ENCODE measurements around the gene NTN1.
A peak's percentile ranks its signal among the peaks of the same experiment; 100 is the strongest.

Gene NTN1

DNA sequence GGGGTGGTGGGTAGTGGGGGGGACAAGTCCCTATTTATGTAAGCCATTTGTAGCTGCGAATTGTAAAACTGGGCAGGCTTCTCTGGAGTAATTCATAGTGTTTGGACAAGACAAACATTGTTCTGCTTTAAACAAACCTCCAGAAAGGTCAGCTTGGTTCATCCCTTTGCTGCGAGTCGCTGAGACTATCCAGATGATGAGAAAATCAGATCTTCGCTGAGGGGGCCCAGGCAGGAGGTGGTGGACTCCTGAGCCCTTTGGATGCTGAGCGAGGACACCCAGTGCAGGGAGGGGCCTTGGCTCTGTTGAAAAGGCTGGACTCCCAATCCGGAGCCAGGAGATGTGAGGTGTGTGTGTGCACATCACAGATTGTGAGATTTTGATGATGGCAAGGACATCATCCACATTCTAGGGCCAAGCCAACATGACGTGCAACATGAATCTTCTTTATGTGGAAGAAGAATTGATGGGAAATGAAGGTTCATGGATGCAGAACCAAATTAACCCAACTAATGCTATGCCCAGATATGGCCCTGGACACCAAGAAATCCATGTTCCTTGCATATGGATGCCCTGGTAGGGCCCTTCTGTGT lies 15.0 kb upstream of the NTN1 start:
- DNase-seq: no peak

GRCh38 chr17:9007052-9007714 lies 14.1 kb upstream of the NTN1 start:
- no peak for DNase-seq

DNA sequence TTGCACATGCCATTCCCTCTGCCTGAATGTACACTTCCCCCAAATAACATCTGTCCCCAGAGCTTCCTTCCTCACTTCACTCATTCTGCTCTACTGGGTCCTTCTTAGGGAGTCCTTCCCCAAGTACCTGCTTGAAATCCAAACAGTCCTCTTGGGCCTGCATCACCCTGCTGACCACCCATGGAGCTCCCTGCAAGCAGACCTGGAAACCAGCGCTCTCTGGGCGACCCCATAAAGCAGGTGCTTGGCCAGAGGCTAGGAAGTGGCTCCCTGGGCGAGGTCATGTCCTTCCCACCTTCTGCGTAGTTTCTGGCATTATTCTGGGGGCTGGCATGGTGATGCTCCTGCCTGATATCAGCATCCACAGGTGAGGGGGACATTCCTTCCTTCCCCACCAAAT lies 12.2 kb upstream of the NTN1 start:
- no peak for DNase-seq

GRCh38 chr17:9009737-9010136 lies 11.6 kb upstream of the NTN1 start:
- DNase-seq: no peak

GRCh38 chr17:9011001-9011400 lies 10.3 kb upstream of the NTN1 start:
- DNase-seq: no peak

GRCh38 chr17:9016941-9017552 lies 4.3 kb upstream of the NTN1 start:
- DNase-seq: peak; percentile 32

DNA sequence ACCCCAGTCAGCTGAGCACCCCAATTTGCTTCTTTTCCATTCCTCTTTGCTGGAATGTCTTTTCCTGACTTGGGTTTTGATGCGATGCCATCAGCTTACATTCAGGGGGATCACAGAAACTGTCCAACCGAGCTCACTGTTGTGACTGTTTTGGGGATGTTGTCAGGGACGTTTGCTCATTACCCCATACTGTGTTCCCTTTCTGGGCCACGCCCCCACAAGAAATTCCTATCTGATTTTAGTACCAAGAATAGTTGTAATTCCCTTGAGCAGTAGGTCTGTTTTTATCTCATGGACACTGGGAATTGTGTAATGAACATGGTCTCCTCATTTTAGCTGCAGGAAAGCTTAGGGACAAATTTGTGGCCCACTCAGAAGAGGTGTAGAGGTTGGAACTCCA lies 2.6 kb upstream of the NTN1 start:
- DNase-seq: no peak

DNA sequence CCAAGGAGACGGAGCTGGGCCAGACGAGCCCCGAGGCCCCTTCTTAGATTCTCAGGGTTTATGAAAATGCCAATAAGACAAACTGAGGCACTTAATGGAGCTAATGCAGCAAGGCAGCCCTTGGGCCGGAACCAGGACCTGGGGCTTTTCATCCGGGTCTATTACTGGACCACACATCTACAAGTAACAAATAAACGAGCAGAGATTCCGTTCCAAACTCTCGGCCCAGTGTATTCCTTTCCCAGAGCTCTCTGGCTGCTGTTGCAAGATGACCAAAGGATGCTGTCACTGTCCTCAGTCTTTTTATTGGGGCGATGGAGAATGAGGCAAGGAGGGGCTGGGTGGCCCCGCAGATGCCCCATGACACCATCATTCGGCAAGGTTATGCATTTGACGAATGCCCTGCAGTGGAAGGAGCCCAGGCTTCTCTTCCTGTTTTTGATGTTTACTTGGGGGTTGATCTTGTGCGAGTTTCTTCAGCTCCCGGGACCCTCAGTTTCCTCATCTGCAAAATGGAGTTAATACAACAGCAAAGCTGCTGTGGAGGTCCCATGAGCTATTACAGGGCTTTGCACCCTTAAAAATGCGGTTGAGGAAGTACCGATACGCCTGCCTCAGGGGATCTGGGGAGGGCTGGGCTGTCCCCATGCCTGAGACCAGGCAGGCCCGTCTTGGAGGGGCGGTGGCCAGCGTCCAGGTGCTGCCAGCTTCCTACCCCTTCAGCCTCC lies 1.1 kb upstream of the NTN1 start:
- no peak for DNase-seq

- DNase-seq: no peak
Observed at GRCh38 chr17:9020824-9021157, 519 bp upstream of the NTN1 start.

GRCh38 chr17:9021992-9022572 lies 772 bp downstream of the NTN1 start:
- DNase-seq: no peak

GRCh38 chr17:9022573-9023391 lies 1.5 kb downstream of the NTN1 start:
- no peak for DNase-seq

- DNase-seq: no peak
Observed at GRCh38 chr17:9023392-9024218, 2.3 kb downstream of the NTN1 start.

DNA sequence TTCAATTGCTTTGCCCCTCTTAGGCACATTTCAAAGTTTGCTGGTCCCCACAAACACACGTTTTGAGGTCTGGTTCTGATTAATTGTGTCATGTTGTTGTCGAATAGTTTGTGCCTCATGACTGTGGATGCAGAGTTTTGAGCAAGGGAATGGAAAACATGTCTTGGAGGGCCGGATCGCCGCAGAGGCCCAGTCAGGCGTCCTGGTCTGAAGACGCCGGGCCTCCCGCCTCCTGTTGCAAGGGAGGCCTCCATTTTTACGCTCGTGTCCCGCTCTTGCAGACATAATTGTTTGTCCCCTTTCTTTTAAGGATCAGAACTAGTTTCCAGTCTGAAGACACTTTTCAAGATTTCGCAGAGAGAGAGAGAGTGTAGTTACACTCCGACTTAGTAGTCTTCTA lies 3.2 kb downstream of the NTN1 start:
- no peak for DNase-seq

GRCh38 chr17:9026741-9027140 lies 5.4 kb downstream of the NTN1 start:
- no peak for DNase-seq

GRCh38 chr17:9028202-9028987 lies 7.1 kb downstream of the NTN1 start:
- DNase-seq: no peak

GRCh38 chr17:9028988-9029570 lies 7.8 kb downstream of the NTN1 start:
- DNase-seq: no peak

DNA sequence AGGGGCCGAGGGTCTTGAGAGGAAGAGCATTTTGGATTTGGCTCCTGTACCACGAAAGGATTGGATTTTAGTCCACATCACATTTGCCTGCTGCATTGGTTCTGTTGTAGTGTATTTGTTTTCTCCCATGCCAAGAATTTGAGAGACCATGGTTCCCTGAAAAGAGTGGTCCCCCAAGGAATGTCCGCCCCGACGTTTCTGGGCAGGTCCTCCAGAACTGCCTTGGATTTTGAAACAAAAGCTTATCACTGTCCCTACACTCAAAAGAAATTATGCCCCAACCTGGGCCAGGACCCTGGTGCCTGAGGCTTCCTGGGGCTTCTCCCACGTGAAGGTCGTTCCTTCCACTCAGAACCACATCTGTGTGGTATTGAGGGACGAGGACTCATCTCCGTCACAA lies 10.8 kb downstream of the NTN1 start:
- no peak for DNase-seq

DNA sequence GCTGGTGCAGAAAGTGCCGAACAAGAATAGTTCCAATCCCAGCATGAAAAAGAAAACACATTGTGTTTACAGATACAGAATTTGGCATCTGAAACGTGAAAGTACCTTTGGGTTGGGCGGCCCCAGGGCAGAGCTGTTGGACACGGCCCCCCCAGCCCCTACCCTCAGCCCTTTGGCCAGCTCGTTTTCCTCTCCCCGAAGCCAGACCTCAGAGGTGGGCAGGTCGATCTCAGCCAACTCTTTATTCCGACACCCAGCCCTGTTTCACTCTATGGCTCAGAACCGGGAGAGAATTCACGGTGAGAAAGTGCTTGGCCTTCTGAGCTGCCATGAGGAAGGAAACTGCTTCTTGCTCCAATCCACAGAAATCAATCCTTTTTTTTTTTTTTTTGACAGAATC lies 11.3 kb downstream of the NTN1 start:
- DNase-seq: no peak

GRCh38 chr17:9035249-9035648 lies 13.9 kb downstream of the NTN1 start:
- DNase-seq: no peak

DNA sequence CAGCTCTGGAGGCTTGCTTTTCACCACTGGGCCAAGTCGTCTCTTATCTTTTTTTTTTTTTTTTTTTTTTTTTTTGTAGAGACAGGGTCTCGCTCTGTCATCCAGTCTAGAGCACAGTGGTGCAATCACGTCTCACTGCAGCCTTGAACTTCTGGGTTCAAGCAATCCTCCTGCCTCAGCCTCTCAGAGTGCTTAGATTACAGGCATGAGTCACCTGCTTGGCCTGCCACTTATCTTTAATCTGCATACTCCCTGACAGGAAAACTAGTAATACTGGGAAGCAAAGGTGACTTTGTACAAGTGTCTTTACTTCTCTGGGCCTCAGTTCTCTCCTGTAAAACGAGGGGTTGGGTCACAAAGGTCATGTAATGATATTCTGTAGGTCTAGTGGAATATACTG lies 15.0 kb downstream of the NTN1 start:
- no peak for DNase-seq

- DNase-seq: peak; percentile 85
Observed at GRCh38 chr17:9037736-9038135, 16.4 kb downstream of the NTN1 start.
